ENCODE measurements around the gene NTM. TPM values are rescaled to one million over a fixed set of nuclear protein-coding genes. Genes with fewer than 3 reads are reported as not detected.
A peak's percentile ranks its signal among the peaks of the same experiment; 100 is the strongest.

The NTM gene
- total and polyA plus RNA-seq, 2 experiments from 2014 or later = 2.2 to 4.9 TPM

DNA sequence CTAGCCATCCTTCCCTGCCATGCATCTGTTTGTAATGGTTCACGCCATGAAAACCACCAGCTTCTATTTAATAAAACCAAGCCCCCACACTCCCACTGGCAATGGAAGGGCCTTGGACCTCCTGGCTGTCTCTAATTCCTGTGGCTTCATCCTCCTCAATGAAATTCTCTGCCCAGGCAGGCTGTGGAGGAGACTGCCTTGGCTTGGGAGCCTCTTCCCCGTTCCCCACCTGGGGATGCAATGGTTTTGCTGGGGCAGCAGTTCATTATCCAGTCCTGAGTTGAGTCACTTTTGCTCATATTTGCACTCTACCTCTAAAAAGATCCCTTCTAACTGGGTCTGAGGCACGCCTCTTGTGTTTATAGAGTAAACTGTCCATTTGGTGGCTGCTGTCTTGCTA, 515.8 kb downstream of the NTM start:
- H3K4me3 ChIP-seq = no peak overlapping the region
- no peak overlapping the region for H3K27ac ChIP-seq
- TF ChIP-seq EZH2phosphoT487 (IDR thresholded peaks at IDR 0.05; ENCODE audit: low read depth, severe bottlenecking, unreplicated experiment) (no peak), CTCF (IDR thresholded peaks at IDR 0.05; ENCODE audit: poor library complexity) (no peak), EZH2 (IDR thresholded peaks at IDR 0.05; ENCODE audit: borderline replicate concordance) (no peak)
- no peak overlapping the region for H3K4me2 ChIP-seq
- peaks cover 10% of the 10 kb centered on the region for H3K4me1 ChIP-seq (ENCODE audit: insufficient read depth)
- DNase-seq (ENCODE audit: low spot score) = no peak
- H3K9me2 ChIP-seq (replicated peaks; ENCODE audit: insufficient read depth) = no peaks in the 10 kb centered on the region
- H3K79me2 ChIP-seq = no peaks in the 10 kb centered on the region
- H2AFZ ChIP-seq = no peak overlapping the region
- no peaks in the 10 kb centered on the region for H3K9me3 ChIP-seq (ENCODE audit: low read depth)
- no peaks in the 10 kb centered on the region for H4K20me1 ChIP-seq (ENCODE audit: insufficient read depth, poor library complexity, severe bottlenecking)
- peaks cover 14% of the 10 kb centered on the region for H3K27me3 ChIP-seq
- H3K36me3 ChIP-seq (replicated peaks; ENCODE audit: insufficient read depth, low read depth) = no peaks in the 10 kb centered on the region
- WGBS (ENCODE audit: low lambda C conversion rate, missing lambda C conversion rate) = 71% methylated on average over 3 of the region's 3 CpGs

DNA sequence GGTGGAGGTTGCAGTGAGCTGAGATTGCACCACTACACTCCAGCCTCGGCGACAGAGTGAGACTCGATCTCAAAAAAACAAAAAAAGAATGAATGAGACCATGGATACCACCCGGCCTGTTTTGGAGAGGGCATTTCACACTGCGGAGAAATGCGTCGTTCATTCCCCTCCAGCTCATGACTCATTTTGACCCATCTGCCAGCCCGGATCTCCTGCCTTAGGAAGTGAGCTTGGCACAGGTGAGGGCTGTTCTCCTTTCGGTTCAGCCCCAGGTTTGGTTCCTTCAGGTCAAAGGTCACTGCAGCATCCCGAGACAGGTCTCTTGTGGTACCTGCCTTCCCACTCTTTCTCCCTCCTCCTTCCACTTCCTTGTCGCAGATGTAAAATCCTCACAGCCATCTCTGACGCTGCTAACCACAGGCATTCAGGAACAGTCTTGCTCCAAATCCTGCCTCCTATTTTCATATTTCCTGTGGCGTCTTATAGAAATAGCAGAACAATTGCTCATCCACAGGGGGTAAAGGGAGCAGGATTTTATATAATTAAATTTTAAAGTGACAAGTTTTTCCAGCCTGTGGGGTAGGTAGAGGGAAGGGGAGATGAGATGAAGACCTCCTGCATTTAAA, 517.9 kb downstream of the NTM start:
- 79% methylated on average over 13 of the region's 13 CpGs for WGBS (ENCODE audit: low lambda C conversion rate, missing lambda C conversion rate)
- DNase-seq (ENCODE audit: low spot score) = no peak
- Histone ChIP-seq H3K4me3 (no peak overlapping the region), H4K20me1 (ENCODE audit: insufficient read depth, poor library complexity, severe bottlenecking) (no peaks in the 10 kb centered on the region), H3K9me3 (ENCODE audit: low read depth) (no peaks in the 10 kb centered on the region), H3K4me1 (ENCODE audit: insufficient read depth) (peaks cover 10% of the 10 kb centered on the region), H3K79me2 (no peaks in the 10 kb centered on the region), H3K9me2 (replicated peaks; ENCODE audit: insufficient read depth) (no peaks in the 10 kb centered on the region), H2AFZ (no peak overlapping the region), H3K4me2 (no peak overlapping the region), H3K27me3 (peaks cover 9% of the 10 kb centered on the region), H3K27ac (peak overlapping the region; percentile 41), H3K36me3 (replicated peaks; ENCODE audit: insufficient read depth, low read depth) (no peaks in the 10 kb centered on the region)
- TF ChIP-seq CTCF (IDR thresholded peaks at IDR 0.05; ENCODE audit: poor library complexity) (no peak), EZH2 (IDR thresholded peaks at IDR 0.05; ENCODE audit: borderline replicate concordance) (no peak), EZH2phosphoT487 (IDR thresholded peaks at IDR 0.05; ENCODE audit: low read depth, severe bottlenecking, unreplicated experiment) (no peak)

DNA sequence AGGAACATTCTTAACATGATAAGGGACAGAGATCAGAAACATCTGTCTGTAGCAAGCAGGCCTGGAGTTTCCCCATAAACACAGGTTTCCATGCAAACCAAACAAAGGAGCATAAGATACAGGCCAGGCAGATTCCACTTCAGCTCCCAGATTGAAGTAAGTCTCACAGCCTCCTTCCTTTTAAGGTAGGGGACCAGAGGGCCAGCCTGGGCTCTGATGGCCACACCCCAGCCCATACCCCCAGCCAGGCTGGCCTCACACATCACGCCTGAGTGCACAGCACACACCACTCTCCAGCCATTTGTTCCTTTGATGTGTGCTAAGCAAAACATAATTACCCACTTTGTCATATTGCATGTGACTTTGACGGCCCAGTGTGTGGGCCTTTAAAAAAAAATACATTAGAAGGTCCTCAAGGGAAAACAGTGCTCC, 518.7 kb downstream of the NTM start:
- H2AFZ ChIP-seq = no peak overlapping the region
- peak overlapping the region; percentile 41 for H3K27ac ChIP-seq
- H3K9me2 ChIP-seq (replicated peaks; ENCODE audit: insufficient read depth) = no peaks in the 10 kb centered on the region
- no peak overlapping the region for H3K4me3 ChIP-seq
- H3K27me3 ChIP-seq = peaks cover 3% of the 10 kb centered on the region
- no peak overlapping the region for H3K4me2 ChIP-seq
- peaks cover 10% of the 10 kb centered on the region for H3K4me1 ChIP-seq (ENCODE audit: insufficient read depth)
- no peaks in the 10 kb centered on the region for H3K9me3 ChIP-seq (ENCODE audit: low read depth)
- no peaks in the 10 kb centered on the region for H3K36me3 ChIP-seq (replicated peaks; ENCODE audit: insufficient read depth, low read depth)
- TF ChIP-seq EZH2phosphoT487 (IDR thresholded peaks at IDR 0.05; ENCODE audit: low read depth, severe bottlenecking, unreplicated experiment) (no peak), EZH2 (IDR thresholded peaks at IDR 0.05; ENCODE audit: borderline replicate concordance) (no peak), CTCF (IDR thresholded peaks at IDR 0.05; ENCODE audit: poor library complexity) (no peak)
- 41% methylated on average over 2 of the region's 2 CpGs for WGBS (ENCODE audit: low lambda C conversion rate, missing lambda C conversion rate)
- H3K79me2 ChIP-seq = no peaks in the 10 kb centered on the region
- no peaks in the 10 kb centered on the region for H4K20me1 ChIP-seq (ENCODE audit: insufficient read depth, poor library complexity, severe bottlenecking)
- peak; percentile 43 for DNase-seq (ENCODE audit: low spot score)

Measured in hepatocyte (in vitro differentiated cells).